DLD1 (cell line): ENCODE data around the gene PKD2L2.
"Not testable (repeated sequence)": the region's sequence is repeated elsewhere in the genome, so short reads cannot be mapped to it uniquely, and the experiment has no call there.

ENCODE experiments used
- in situ Hi-C: cut with HindIII; loops from 2 replicates; pipeline ENCODE4 v1.10.0; 2017; ENCODE audit warnings: low sequenced_read_pairs

PKD2L2 gene

GRCh38 chr5:137888863-137889759 is at the start of gene PKD2L2:
TSS of gene PKD2L2 (plus strand) at chr5:137889457. CDS start at chr5:137889492, 35 bp downstream.
- in situ Hi-C loops = no loop called here

GRCh38 chr5:137842296-137842695 is 47.0 kb upstream of the PKD2L2 start:
- in situ Hi-C loops = no loop called here

GRCh38 chr5:137843676-137844299 is 45.5 kb upstream of the PKD2L2 start:
- in situ Hi-C loops = no loop called here

- in situ Hi-C loops = no loop called here
These were observed 43.8 kb upstream of the PKD2L2 start for GRCh38 chr5:137845472-137845871.

GRCh38 chr5:137847687-137848086 is 41.6 kb upstream of the PKD2L2 start:
- in situ Hi-C loops = no loop called here

GRCh38 chr5:137853165-137853564 is 36.1 kb upstream of the PKD2L2 start:
- in situ Hi-C loops = not testable (repeated sequence)

- in situ Hi-C loops = no loop called here
These were observed 33.1 kb upstream of the PKD2L2 start for GRCh38 chr5:137856201-137856600.

- in situ Hi-C loops = no loop called here
These were observed 32.1 kb upstream of the PKD2L2 start for GRCh38 chr5:137856916-137857862.

GRCh38 chr5:137858223-137858916 is 30.9 kb upstream of the PKD2L2 start:
- in situ Hi-C loops = no loop called here

- in situ Hi-C loops = no loop called here
These were observed 30.3 kb upstream of the PKD2L2 start for GRCh38 chr5:137858954-137859353.

GRCh38 chr5:137862251-137862650 is 27.0 kb upstream of the PKD2L2 start:
- in situ Hi-C loops = no loop called here

GRCh38 chr5:137863653-137864052 is 25.6 kb upstream of the PKD2L2 start:
- in situ Hi-C loops = not testable (repeated sequence)

GRCh38 chr5:137866541-137867388 is 22.5 kb upstream of the PKD2L2 start:
- in situ Hi-C loops = no loop called here

- in situ Hi-C loops = no loop called here
These were observed 21.6 kb upstream of the PKD2L2 start, which contains the start of gene MYOT for GRCh38 chr5:137867664-137868063. TSS of gene MYOT (plus strand) at chr5:137867860. CDS start at chr5:137870652, 2,792 bp downstream.

GRCh38 chr5:137870647-137871339 is 18.5 kb upstream of the PKD2L2 start:
- in situ Hi-C loops = no loop called here

GRCh38 chr5:137871571-137871970 is 17.7 kb upstream of the PKD2L2 start:
- in situ Hi-C loops = no loop called here

- in situ Hi-C loops = no loop called here
These were observed 16.8 kb upstream of the PKD2L2 start for GRCh38 chr5:137872466-137872865.

- in situ Hi-C loops = no loop called here
These were observed 13.2 kb upstream of the PKD2L2 start for GRCh38 chr5:137876101-137876500.

GRCh38 chr5:137880313-137880712 is 8.9 kb upstream of the PKD2L2 start:
- in situ Hi-C loops = no loop called here
